OCI-LY1 (cell line): Measurements from ENCODE around the gene PTPRN2.

Experiments
- H2AFZ ChIP-seq: fragments of 200-600 bp; sonication (generic), shearing (Covaris generic); 2 replicates; pipeline ENCODE4 v1.6.0; 2014; ENCODE audit warnings: antibody characterized with exemption, mild to moderate bottlenecking, low read length
- H3F3A ChIP-seq: fragments of 200-600 bp; sonication (generic), shearing (Covaris generic); 2 replicates; pipeline ENCODE4 v1.6.0; 2014; ENCODE audit warnings: mild to moderate bottlenecking, antibody characterized with exemption, low read length, moderate library complexity; ENCODE audit not compliant: insufficient read depth
- H3K27ac ChIP-seq: fragments of 200-600 bp; sonication (generic); 2 replicates; pipeline ENCODE4 v1.5.1; 2014; ENCODE audit warnings: low read length, mixed run types, mild to moderate bottlenecking, low read depth; ENCODE audit not compliant: poor library complexity, severe bottlenecking
- H3K27me3 ChIP-seq: fragments of 200-600 bp; sonication (generic); 2 replicates; pipeline ENCODE4 v1.6.0; 2014; ENCODE audit warnings: antibody characterized with exemption, mild to moderate bottlenecking, low read length, moderate library complexity; ENCODE audit not compliant: insufficient read depth
- H3K36me3 ChIP-seq: fragments of 200-600 bp; sonication (generic); 2 replicates; pipeline ENCODE4 v1.6.1; 2014; ENCODE audit warnings: mild to moderate bottlenecking, antibody characterized with exemption, low read length, moderate library complexity, mixed read lengths; ENCODE audit not compliant: insufficient read depth
- H3K4me1 ChIP-seq: fragments of 200-600 bp; sonication (generic); 2 replicates; pipeline ENCODE4 v1.5.1; 2014; ENCODE audit warnings: mild to moderate bottlenecking, low read length, moderate library complexity; ENCODE audit not compliant: insufficient read depth, severe bottlenecking
- H3K4me2 ChIP-seq: fragments of 200-600 bp; sonication (generic), shearing (Covaris generic); 2 replicates; pipeline ENCODE4 v1.6.1; 2014; ENCODE audit warnings: low read length
- H3K4me3 ChIP-seq: fragments of 200-600 bp; sonication (generic); 2 replicates; pipeline ENCODE4 v1.5.1; 2014; ENCODE audit warnings: low read length, low read depth, mild to moderate bottlenecking, mixed read lengths; ENCODE audit not compliant: poor library complexity, severe bottlenecking
- H3K79me2 ChIP-seq: fragments of 200-600 bp; shearing (Covaris generic); 2 replicates; pipeline ENCODE4 v1.6.1; 2016; ENCODE audit warnings: mixed run types, low read length, mixed read lengths; ENCODE audit not compliant: insufficient read depth
- H3K9ac ChIP-seq: fragments of 200-600 bp; sonication (generic), shearing (Covaris generic); 2 replicates; pipeline ENCODE4 v1.6.1; 2014; ENCODE audit warnings: mild to moderate bottlenecking, low read length, mixed read lengths
- H3K9me2 ChIP-seq: fragments of 200-600 bp; sonication (generic), shearing (Covaris generic); 2 replicates; pipeline ENCODE4 v1.6.1; 2014; ENCODE audit warnings: low read depth, mild to moderate bottlenecking, low read length, mixed read lengths
- H3K9me3 ChIP-seq: fragments of 200-600 bp; shearing (Covaris generic); 2 replicates; pipeline ENCODE4 v1.6.1; 2014; ENCODE audit warnings: low read length, mixed read lengths
- H4K20me1 ChIP-seq: fragments of 200-600 bp; sonication (generic), shearing (Covaris generic); 2 replicates; pipeline ENCODE4 v1.6.0; 2016; ENCODE audit warnings: mild to moderate bottlenecking, low read length; ENCODE audit not compliant: insufficient read depth
- CTCF ChIP-seq: fragments of 200-600 bp; sonication (generic), shearing (Covaris generic); IDR thresholded peaks from 2 replicates; pipeline ENCODE4 v1.5.1; 2017; ENCODE audit warnings: mild to moderate bottlenecking, antibody characterized with exemption, low read length, moderate library complexity, mixed read lengths
- EZH2 ChIP-seq: fragments of 200-600 bp; sonication (generic), shearing (Covaris generic); IDR thresholded peaks from 2 replicates; pipeline ENCODE4 v1.8.0; 2017; ENCODE audit warnings: borderline replicate concordance, mixed run types, mild to moderate bottlenecking, antibody characterized with exemption, low read length, moderate library complexity, mixed read lengths

PTPRN2 gene

DNA sequence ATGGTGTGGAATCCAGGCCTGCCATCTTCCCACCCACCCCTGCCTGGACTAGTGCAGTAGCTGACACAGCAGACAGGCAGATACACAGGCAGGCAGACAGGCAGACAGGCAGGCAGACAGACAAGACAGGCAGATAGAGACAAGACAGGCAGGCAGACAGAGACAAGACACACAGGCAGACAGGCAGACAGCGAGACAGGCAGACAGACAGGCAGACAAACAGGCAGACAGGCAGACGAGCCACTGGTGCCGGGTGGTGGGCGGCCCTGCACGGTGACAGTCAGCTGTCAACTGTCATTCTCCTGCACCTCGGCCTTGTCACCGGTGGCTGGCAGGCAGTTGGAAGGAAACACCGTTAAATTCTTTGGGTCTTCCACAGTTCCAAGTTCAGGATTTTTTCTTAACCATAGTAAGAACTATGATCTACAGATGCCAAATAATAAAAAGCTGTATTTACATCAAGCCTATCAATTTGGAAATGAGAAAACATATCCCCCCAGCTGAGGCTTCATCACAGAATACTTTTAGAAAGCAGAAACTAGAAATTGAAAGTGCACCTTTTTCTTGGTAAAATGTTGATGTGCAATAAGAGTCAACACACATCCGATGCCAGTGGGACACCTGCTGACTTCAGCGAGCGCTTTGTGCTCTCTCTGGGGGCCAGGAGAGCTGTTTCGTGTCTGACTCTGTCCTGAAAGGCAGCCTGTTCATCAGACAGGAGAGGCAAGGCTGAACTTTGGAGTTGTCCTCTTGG, 1000.4 kb downstream of the PTPRN2 start:
- no peaks in the 10 kb centered on the region for H3K4me1 ChIP-seq
- H3K4me3 ChIP-seq, result no peak overlapping the region

DNA sequence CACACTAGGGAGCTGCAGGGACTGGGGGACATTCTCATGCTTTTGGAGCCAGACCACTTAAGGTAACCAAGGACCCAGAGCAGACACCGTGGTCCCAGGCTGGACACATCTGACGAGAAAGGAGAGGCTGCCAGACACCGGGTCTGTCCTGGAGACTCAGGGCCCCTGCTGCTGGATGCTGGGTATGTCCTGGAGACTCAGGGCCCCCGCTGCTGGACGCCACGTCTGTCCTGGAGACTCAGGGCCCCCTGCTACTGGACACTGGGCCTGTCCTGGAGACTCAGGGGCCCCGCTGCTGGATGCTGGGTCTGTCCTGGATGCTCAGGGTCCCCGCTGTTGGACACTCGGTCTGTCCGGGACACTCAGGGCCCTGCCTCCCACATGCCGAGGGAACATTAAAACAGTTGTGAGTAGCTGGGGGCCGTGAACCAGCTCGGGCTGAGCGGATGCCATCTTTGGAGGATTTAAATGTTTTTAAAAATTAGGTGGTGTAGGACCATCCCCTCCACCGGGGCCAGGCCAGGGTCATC, 1001.1 kb downstream of the PTPRN2 start:
- TF ChIP-seq EZH2 (no peak), CTCF (no peak)

More for the DNA sequence above, 1000.4 kb downstream of the PTPRN2 start:
- Histone ChIP-seq H3K9me3 (no peaks in the 10 kb centered on the region), H3K9ac (no peak overlapping the region), H3K9me2 (no peaks in the 10 kb centered on the region), H3K4me2 (no peak overlapping the region), H3F3A (no peaks in the 10 kb centered on the region), H2AFZ (no peak overlapping the region), H3K79me2 (no peaks in the 10 kb centered on the region), H3K27me3 (0 out of 2 replicates have a peak, but pooled peaks cover 8% of the 10 kb centered on the region), H3K27ac (no peak overlapping the region), H4K20me1 (no peaks in the 10 kb centered on the region), H3K36me3 (no peaks in the 10 kb centered on the region)
- TF ChIP-seq EZH2 (no peak), CTCF (no peak)

GRCh38 chr7:157585113-157585861, 1002.3 kb downstream of the PTPRN2 start:
- Histone ChIP-seq H3K36me3 (no peaks in the 10 kb centered on the region), H3K27ac (no peak overlapping the region), H3K9ac (no peak overlapping the region), H3K9me2 (no peaks in the 10 kb centered on the region), H4K20me1 (no peaks in the 10 kb centered on the region), H2AFZ (no peak overlapping the region), H3K4me1 (no peaks in the 10 kb centered on the region), H3K4me3 (no peak overlapping the region), H3F3A (no peaks in the 10 kb centered on the region), H3K9me3 (no peaks in the 10 kb centered on the region), H3K27me3 (0 out of 2 replicates have a peak, but pooled peaks cover 8% of the 10 kb centered on the region), H3K79me2 (no peaks in the 10 kb centered on the region), H3K4me2 (no peak overlapping the region)
- TF ChIP-seq CTCF (no peak), EZH2 (no peak)

More for the DNA sequence above, 1001.1 kb downstream of the PTPRN2 start:
- H3K4me1 ChIP-seq, result no peaks in the 10 kb centered on the region
- H3K36me3 ChIP-seq, result no peaks in the 10 kb centered on the region
- no peaks in the 10 kb centered on the region for H4K20me1 ChIP-seq
- no peak overlapping the region for H3K9ac ChIP-seq
- 0 out of 2 replicates have a peak, but pooled peaks cover 8% of the 10 kb centered on the region for H3K27me3 ChIP-seq
- no peaks in the 10 kb centered on the region for H3K9me3 ChIP-seq
- H3F3A ChIP-seq, result no peaks in the 10 kb centered on the region
- H3K27ac ChIP-seq, result no peak overlapping the region
- no peak overlapping the region for H3K4me2 ChIP-seq
- H2AFZ ChIP-seq, result no peak overlapping the region
- no peaks in the 10 kb centered on the region for H3K9me2 ChIP-seq
- H3K4me3 ChIP-seq, result no peak overlapping the region
- no peaks in the 10 kb centered on the region for H3K79me2 ChIP-seq
